ENCODE data around the gene BACH2. TPM values are rescaled to one million over a fixed set of nuclear protein-coding genes. Genes with fewer than 3 reads are reported as not detected.

The BACH2 gene
- total RNA-seq, 1 donor from 2014 or later, result 3.9 TPM

- Histone ChIP-seq H3K4me3 (no peak overlapping the region), H3K27ac (no peak overlapping the region), H3F3A (ENCODE audit: low read depth) (no peaks in the 10 kb centered on the region), H3K4me2 (no peak overlapping the region), H2AFZ (replicated peaks) (no peak overlapping the region), H3K9ac (no peak overlapping the region), H4K20me1 (ENCODE audit: low read depth) (no peaks in the 10 kb centered on the region), H3K9me3 (ENCODE audit: low read depth) (no peaks in the 10 kb centered on the region), H3K79me2 (ENCODE audit: low read depth) (no peaks in the 10 kb centered on the region), H3K27me3 (no peaks in the 10 kb centered on the region), H3K36me3 (no peaks in the 10 kb centered on the region), H3K4me1 (no peaks in the 10 kb centered on the region)
- no peaks in the 10 kb centered on the region for H3K9me3 Mint-ChIP-seq
- DNase-seq (ENCODE audit: low spot score), result no peak
- no peak overlapping the region for H3K27ac Mint-ChIP-seq
- TF ChIP-seq CTCF (IDR thresholded peaks at IDR 0.05), result no peak
- TF ChIP-seq EZH2phosphoT487 (IDR thresholded peaks at IDR 0.05), result no peak
- TF ChIP-seq EZH2 (IDR thresholded peaks at IDR 0.05), result no peak
- H3K27me3 Mint-ChIP-seq (ENCODE audit: insufficient read depth, low read depth), result peaks cover 2% of the 10 kb centered on the region
- H3K36me3 Mint-ChIP-seq, result no peaks in the 10 kb centered on the region
- peaks cover 12% of the 10 kb centered on the region for H3K4me1 Mint-ChIP-seq
- H3K4me3 Mint-ChIP-seq, result no peak overlapping the region
Observed at GRCh38 chr6:90144928-90145555, 151.6 kb downstream of the BACH2 start.

GRCh38 chr6:90144396-90144795 lies 152.2 kb downstream of the BACH2 start:
- Histone ChIP-seq H2AFZ (replicated peaks) (no peak overlapping the region), H3K36me3 (no peaks in the 10 kb centered on the region), H3K9ac (no peak overlapping the region), H3K27ac (no peak overlapping the region), H3F3A (ENCODE audit: low read depth) (no peaks in the 10 kb centered on the region), H3K4me2 (no peak overlapping the region), H3K9me3 (ENCODE audit: low read depth) (no peaks in the 10 kb centered on the region), H3K4me3 (no peak overlapping the region), H3K4me1 (no peaks in the 10 kb centered on the region), H4K20me1 (ENCODE audit: low read depth) (no peaks in the 10 kb centered on the region), H3K79me2 (ENCODE audit: low read depth) (no peaks in the 10 kb centered on the region), H3K27me3 (no peaks in the 10 kb centered on the region)
- no peak for TF ChIP-seq EZH2 (IDR thresholded peaks at IDR 0.05)
- TF ChIP-seq CTCF (IDR thresholded peaks at IDR 0.05), result no peak
- no peak for TF ChIP-seq EZH2phosphoT487 (IDR thresholded peaks at IDR 0.05)
- DNase-seq (ENCODE audit: low spot score), result no peak
- Mint-ChIP-seq H3K27ac (no peak overlapping the region), H3K4me3 (no peak overlapping the region), H3K4me1 (peaks cover 12% of the 10 kb centered on the region), H3K9me3 (no peaks in the 10 kb centered on the region), H3K36me3 (no peaks in the 10 kb centered on the region), H3K27me3 (ENCODE audit: insufficient read depth, low read depth) (no peaks in the 10 kb centered on the region)

GRCh38 chr6:90140683-90141082 lies 156.0 kb downstream of the BACH2 start:
- no peak for DNase-seq (ENCODE audit: low spot score)
- no peaks in the 10 kb centered on the region for H3K27me3 Mint-ChIP-seq (ENCODE audit: insufficient read depth, low read depth)
- Histone ChIP-seq H3K27me3 (no peaks in the 10 kb centered on the region), H3K79me2 (ENCODE audit: low read depth) (no peaks in the 10 kb centered on the region), H3K4me3 (no peak overlapping the region), H3K4me1 (no peaks in the 10 kb centered on the region), H3K4me2 (no peak overlapping the region), H4K20me1 (ENCODE audit: low read depth) (no peaks in the 10 kb centered on the region), H3K36me3 (no peaks in the 10 kb centered on the region), H3F3A (ENCODE audit: low read depth) (no peaks in the 10 kb centered on the region), H3K27ac (no peak overlapping the region), H3K9me3 (ENCODE audit: low read depth) (no peaks in the 10 kb centered on the region), H2AFZ (replicated peaks) (no peak overlapping the region), H3K9ac (no peak overlapping the region)
- H3K27ac Mint-ChIP-seq, result no peak overlapping the region
- no peak for TF ChIP-seq CTCF (IDR thresholded peaks at IDR 0.05)
- no peak for TF ChIP-seq EZH2phosphoT487 (IDR thresholded peaks at IDR 0.05)
- no peak for TF ChIP-seq EZH2 (IDR thresholded peaks at IDR 0.05)
- H3K9me3 Mint-ChIP-seq, result no peaks in the 10 kb centered on the region
- H3K4me1 Mint-ChIP-seq, result peaks cover 20% of the 10 kb centered on the region
- H3K4me3 Mint-ChIP-seq, result no peak overlapping the region
- H3K36me3 Mint-ChIP-seq, result no peaks in the 10 kb centered on the region

All from neural progenitor cell (in vitro differentiated cells).